AG04449 (cell line): ENCODE measurements around the gene SPO11.

Experiments used
- CTCF ChIA-PET: fragments of 350-600 bp; formaldehyde crosslinking; extraction: SDS; loops from one replicate; lab custom pipeline; 2021; ENCODE audit warnings: antibody characterized with exemption; lab: Yijun Ruan, JAX
- POLR2A ChIA-PET: fragments of 400-600, 350-600 bp; formaldehyde crosslinking; extraction: SDS; loops from one replicate; lab custom pipeline; 2020; ENCODE audit warnings: antibody characterized with exemption, inconsistent platforms; lab: Yijun Ruan, JAX
- DNase-seq: peaks from one replicate; pipeline ENCODE4 v3.0.0-alpha.2; 2010; ENCODE audit warnings: low read depth, low spot score
- H3K4me3 ChIP-seq: 2 replicates; pipeline ENCODE4 v1.5.1; 2011; ENCODE audit warnings: low read depth, mild to moderate bottlenecking, control low read depth, low read length
- CTCF ChIP-seq: IDR thresholded peaks from one replicate; pipeline ENCODE4 v1.5.1; 2011; ENCODE audit warnings: mild to moderate bottlenecking, moderate library complexity, low read length, control low read depth, inconsistent platforms; ENCODE audit not compliant: insufficient read depth; ENCODE audit errors: missing control alignments

The SPO11 gene

GRCh38 chr20:57329608-57330221, at the start of gene SPO11:
Gene SPO11 (plus strand): TSS chr20:57329803. CDS start chr20:57329868, 65 bp downstream.
- ChIA-PET POLR2A (no interaction called here), CTCF (interaction anchor here (0.6 to 1.4 kb wide), 3 partner anchors 10 to 17 kb away, joined by 3 to 6 read pairs (median 3); no protein-coding TSS in a partner anchor)
- no peak for TF ChIP-seq CTCF
- DNase-seq, result no peak
- H3K4me3 ChIP-seq, result no peak within 1 kb of the TSS

DNA sequence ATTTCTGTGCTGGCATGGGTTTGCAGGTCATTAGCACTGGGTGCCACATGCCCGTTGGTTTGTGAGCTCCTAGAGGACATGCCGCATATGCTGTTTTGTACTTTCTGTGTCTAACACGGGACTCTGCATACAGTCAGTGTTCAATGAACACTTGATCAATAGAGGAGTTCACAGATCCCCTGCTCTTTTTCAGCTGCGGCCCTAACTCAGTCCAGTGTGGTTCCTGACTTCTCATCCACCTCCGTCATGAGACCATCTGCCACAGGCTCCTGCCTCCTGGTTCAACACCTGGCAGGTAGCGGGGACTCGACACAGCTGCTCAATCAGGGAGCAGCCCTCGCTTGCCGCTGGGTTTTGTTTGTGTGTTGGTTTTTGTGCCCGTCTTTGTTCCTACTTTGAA, 49.4 kb upstream of the SPO11 start:
- ChIA-PET CTCF (no interaction called here), POLR2A (no interaction called here)
- TF ChIP-seq CTCF, result no peak
- H3K4me3 ChIP-seq, result no peak overlapping the region
- DNase-seq, result no peak

GRCh38 chr20:57281900-57282299, 47.7 kb upstream of the SPO11 start:
- POLR2A ChIA-PET, result no interaction called here
- TF ChIP-seq CTCF, result no peak
- DNase-seq, result no peak
- no peak overlapping the region for H3K4me3 ChIP-seq
- CTCF ChIA-PET, result no interaction called here

GRCh38 chr20:57282670-57283361, 46.8 kb upstream of the SPO11 start:
- POLR2A ChIA-PET, result no interaction called here
- DNase-seq, result no peak
- TF ChIP-seq CTCF, result no peak
- CTCF ChIA-PET, result no interaction called here
- no peak overlapping the region for H3K4me3 ChIP-seq

DNA sequence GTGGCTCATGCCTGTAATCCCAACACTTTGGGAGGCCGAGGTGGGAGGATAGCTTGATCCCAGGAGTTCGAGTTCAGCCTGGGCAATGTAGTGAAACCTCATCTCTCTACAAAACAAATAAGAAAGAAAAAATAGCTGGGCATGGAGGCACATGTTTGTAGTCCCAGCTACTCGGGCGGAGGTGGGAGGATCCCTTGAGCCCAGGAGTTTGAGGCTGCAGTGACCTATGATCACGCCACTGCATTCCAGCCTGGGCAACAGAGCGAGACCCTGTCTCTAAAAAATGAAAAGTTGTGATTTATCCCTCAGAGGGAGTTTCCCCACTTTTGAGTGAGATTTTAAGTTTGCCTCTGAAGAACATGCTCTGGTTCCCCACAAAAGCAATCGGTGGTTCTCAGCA, 45.7 kb upstream of the SPO11 start:
- ChIA-PET CTCF (no interaction called here), POLR2A (no interaction called here)
- no peak for DNase-seq
- no peak for TF ChIP-seq CTCF
- no peak overlapping the region for H3K4me3 ChIP-seq
